ENCODE measurements around the gene NOSTRIN. TPM values are rescaled to one million over a fixed set of nuclear protein-coding genes. Genes with fewer than 3 reads are reported as not detected.
A peak's percentile ranks its signal among the peaks of the same experiment; 100 is the strongest.

Gene NOSTRIN
- total and polyA plus RNA-seq, 10 donors = 3.5 to 20.3 (median 10.0) TPM

- 77 to 89% (median 85%) methylated on average over 2 of the region's 2 CpGs for WGBS, 5 donors
- Histone ChIP-seq H3K27ac (no peak overlapping the region), H3K4me1 (peaks cover 0 to 2% (median 0%) of the 10 kb centered on the region in 6 donors), H3K27me3 (replicated peaks in 1 of 7) (no peaks in the 10 kb centered on the region), H3K4me3 (no peak overlapping the region), H3K9me3 (peaks cover 0 to 5% (median under 1%) of the 10 kb centered on the region in 8 donors), H3K36me3 (peaks cover 0 to 47% (median 4%) of the 10 kb centered on the region in 6 donors)
- no peak for DNase-seq
- intact Hi-C loops (cut with DNase I; ENCODE audit: low total_unique reads) = loop anchor here (5.0 kb wide), 1 partner anchor 152 kb away; no protein-coding TSS in a partner anchor
- no peak for TF ChIP-seq CTCF (IDR thresholded peaks at IDR 0.05 in 8 of 11, conservative IDR thresholded peaks at IDR 0.05 in 3 of 11)
- no peak for TF ChIP-seq POLR2AphosphoS5 (IDR thresholded peaks at IDR 0.05)
- no peak for TF ChIP-seq POLR2A (IDR thresholded peaks at IDR 0.05)
Observed at GRCh38 chr2:168770796-168771195, 31.6 kb upstream of the NOSTRIN start.

- Histone ChIP-seq H3K36me3 (peaks cover 0 to 36% (median 4%) of the 10 kb centered on the region in 6 donors), H3K27ac (no peak overlapping the region), H3K4me3 (no peak overlapping the region), H3K9me3 (peaks cover 0 to 9% (median 2%) of the 10 kb centered on the region in 8 donors), H3K4me1 (no peaks in the 10 kb centered on the region), H3K27me3 (replicated peaks in 1 of 7) (no peaks in the 10 kb centered on the region)
- TF ChIP-seq POLR2A (IDR thresholded peaks at IDR 0.05) (no peak), CTCF (IDR thresholded peaks at IDR 0.05 in 8 of 11, conservative IDR thresholded peaks at IDR 0.05 in 3 of 11) (no peak), POLR2AphosphoS5 (IDR thresholded peaks at IDR 0.05) (no peak)
- DNase-seq = no peak
- 93 to 100% (median 98%) methylated on average over 1 of the region's 1 CpG for WGBS, 5 donors
- intact Hi-C loops (cut with DNase I; ENCODE audit: low total_unique reads) = loop anchor here (5.0 kb wide), 1 partner anchor 150 kb away; no protein-coding TSS in a partner anchor
Observed at GRCh38 chr2:168772704-168773103, 29.7 kb upstream of the NOSTRIN start.

- no peak for DNase-seq
- Histone ChIP-seq H3K9me3 (peaks cover 0 to 9% (median 2%) of the 10 kb centered on the region in 8 donors), H3K27me3 (replicated peaks in 1 of 7) (no peaks in the 10 kb centered on the region), H3K4me3 (no peak overlapping the region), H3K36me3 (peaks cover 0 to 32% (median 4%) of the 10 kb centered on the region in 6 donors), H3K27ac (no peak overlapping the region), H3K4me1 (no peaks in the 10 kb centered on the region)
- intact Hi-C loops (cut with DNase I; ENCODE audit: low total_unique reads) = loop anchor here (5.0 kb wide), 1 partner anchor 149 kb away; no protein-coding TSS in a partner anchor
- 77 to 89% (median 88%) methylated on average over 2 of the region's 2 CpGs for WGBS, 5 donors
- TF ChIP-seq POLR2AphosphoS5 (IDR thresholded peaks at IDR 0.05) (no peak), CTCF (IDR thresholded peaks at IDR 0.05 in 8 of 11, conservative IDR thresholded peaks at IDR 0.05 in 3 of 11) (no peak), POLR2A (IDR thresholded peaks at IDR 0.05) (no peak)
Observed at GRCh38 chr2:168773128-168773527, 29.3 kb upstream of the NOSTRIN start.

- DNase-seq = no peak
- no peak overlapping the region for H3K4me3 ChIP-seq
- peak; percentile 27 to 81 (median 70) for TF ChIP-seq CTCF (IDR thresholded peaks at IDR 0.05 in 8 of 11, conservative IDR thresholded peaks at IDR 0.05 in 3 of 11)
- no peak for TF ChIP-seq POLR2A (IDR thresholded peaks at IDR 0.05)
- TF ChIP-seq POLR2AphosphoS5 (IDR thresholded peaks at IDR 0.05) = peak in 2 of 3 donors; percentile 34 to 63
- peaks cover 0 to 9% (median 2%) of the 10 kb centered on the region in 8 donors for H3K9me3 ChIP-seq
- WGBS, 5 donors = 57 to 68% (median 59%) methylated on average over 9 of the region's 9 CpGs
- no peak overlapping the region for H3K27ac ChIP-seq
- intact Hi-C loops (cut with DNase I; ENCODE audit: low total_unique reads) = loop anchor here (5.0 kb wide), 1 partner anchor 148 kb away; no protein-coding TSS in a partner anchor
- H3K36me3 ChIP-seq = peaks cover 0 to 26% (median 4%) of the 10 kb centered on the region in 6 donors
- no peaks in the 10 kb centered on the region for H3K27me3 ChIP-seq (replicated peaks in 1 of 7)
- H3K4me1 ChIP-seq = no peaks in the 10 kb centered on the region
Observed at GRCh38 chr2:168773719-168774521, 28.5 kb upstream of the NOSTRIN start.
